Measurements from ENCODE around the gene ADISSP. TPM values are rescaled to one million over a fixed set of nuclear protein-coding genes. Genes with fewer than 3 reads are reported as not detected.

Gene ADISSP
- total and polyA plus RNA-seq, 9 of the 15 experiments (the other 6 are each of a cell fraction or from before 2014, with no cell fraction given) = 1.4 to 70.6 (median 23.4) TPM

DNA sequence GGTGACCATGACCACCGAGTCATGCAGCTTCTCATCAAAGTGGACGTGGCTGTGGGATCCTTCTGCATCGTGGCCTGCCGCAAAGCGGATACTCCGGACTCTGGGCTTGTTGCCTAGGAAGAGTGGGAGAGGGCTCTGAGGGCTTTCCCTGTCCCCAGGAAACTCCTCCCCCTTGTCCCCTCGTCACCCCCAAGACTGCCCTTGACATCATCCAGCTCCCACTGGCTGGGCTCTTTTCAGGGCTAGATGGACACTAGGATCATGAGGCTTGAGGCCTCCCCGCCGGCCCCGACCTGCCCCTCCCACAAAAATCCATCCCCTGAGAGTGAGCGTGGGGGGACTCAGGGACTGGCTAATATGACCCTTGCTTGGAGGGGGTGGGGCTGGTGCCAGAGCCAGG lies 9.0 kb downstream of the ADISSP start:
- H3K79me2 ChIP-seq (ENCODE audit: control insufficient read depth, insufficient read depth, low read length) = peaks cover under 1% of the 10 kb centered on the region; the same call in 2 of the 3 replicates
- intact Hi-C loops (cut with micrococcal nuclease) (no loop called here), in situ Hi-C loops (cut with MboI) (no loop called here)
- no peaks in the 10 kb centered on the region for H3K9me1 ChIP-seq (ENCODE audit: control insufficient read depth, insufficient read depth, low read length)
- H3K4me2 ChIP-seq (ENCODE audit: insufficient read depth, low read length) = no peak overlapping the region
- no peak overlapping the region for H2AFZ ChIP-seq (ENCODE audit: low read depth, low read length)
- no peak for ATAC-seq
- DNase-seq (ENCODE audit: extremely low read depth in 1 of 4, low spot score in 3 of 4) = no peak
- H3K9ac ChIP-seq (ENCODE audit: insufficient read depth in 1 of 2, low read depth in 2 of 2, low read length in 2 of 2) = no peak overlapping the region
- no peak for FAIRE-seq
- peaks cover 55% of the 10 kb centered on the region; the same call in 2 of the 3 replicates for H3K36me3 ChIP-seq (ENCODE audit: control insufficient read depth, insufficient read depth, low read length)
- ChIA-PET CTCF (ENCODE audit: low intra/inter-chr PET ratio) (no interaction called here), POLR2A (no interaction called here)
- H3K4me1 ChIP-seq (replicated peaks in 1 of 2; ENCODE audit: control insufficient read depth in 2 of 2, insufficient read depth in 2 of 2, low read length in 2 of 2) = peaks cover 0 to 10% of the 10 kb centered on the region in 2 experiments; a peak in 2 of 5 replicates
- H4K20me1 ChIP-seq (replicated peaks; ENCODE audit: control insufficient read depth, insufficient read depth, low read length) = no peaks in the 10 kb centered on the region
- WGBS (ENCODE audit: insufficient coverage, low coverage, missing lambda C conversion rate) = 95% methylated on average over 6 of the region's 11 CpGs
- BruUV-seq (replicated peaks) = no TSS peak
- no peak overlapping the region for H3K4me3 ChIP-seq
- H3K27ac ChIP-seq (ENCODE audit: extremely low read depth, low read depth, low read length) = no peak overlapping the region
- H3K27me3 ChIP-seq (ENCODE audit: control insufficient read depth in 2 of 2, insufficient read depth in 2 of 2, low read length in 2 of 2) = no peaks in the 10 kb centered on the region
- H3K9me3 ChIP-seq (replicated peaks; ENCODE audit: control insufficient read depth, insufficient read depth, low read depth, low read length) = no peaks in the 10 kb centered on the region
- TF ChIP-seq MCM5 (IDR thresholded peaks at IDR 0.05; ENCODE audit: low read depth) (no peak), SNIP1 (IDR thresholded peaks at IDR 0.05; ENCODE audit: low read depth) (no peak), ETV5 (CRISPR knock-in tag; IDR thresholded peaks at IDR 0.05; ENCODE audit: low read depth) (no peak), NR4A1 (CRISPR knock-in tag; IDR thresholded peaks at IDR 0.05) (no peak), NR4A1 (tag; IDR thresholded peaks at IDR 0.05) (no peak), ZNF212 (CRISPR knock-in tag; IDR thresholded peaks at IDR 0.05) (no peak), ZSCAN32 (CRISPR knock-in tag; IDR thresholded peaks at IDR 0.05) (no peak), GTF2E2 (tag; IDR thresholded peaks at IDR 0.05) (no peak), ZNF785 (CRISPR knock-in tag; IDR thresholded peaks at IDR 0.05) (no peak), SMARCC2 (IDR thresholded peaks at IDR 0.05; ENCODE audit: low read depth) (no peak)
- TF ChIP-seq, protein P1, sequence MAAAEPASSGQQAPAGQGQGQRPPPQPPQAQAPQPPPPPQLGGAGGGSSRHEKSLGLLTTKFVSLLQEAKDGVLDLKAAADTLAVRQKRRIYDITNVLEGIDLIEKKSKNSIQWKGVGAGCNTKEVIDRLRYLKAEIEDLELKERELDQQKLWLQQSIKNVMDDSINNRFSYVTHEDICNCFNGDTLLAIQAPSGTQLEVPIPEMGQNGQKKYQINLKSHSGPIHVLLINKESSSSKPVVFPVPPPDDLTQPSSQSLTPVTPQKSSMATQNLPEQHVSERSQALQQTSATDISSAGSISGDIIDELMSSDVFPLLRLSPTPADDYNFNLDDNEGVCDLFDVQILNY (CRISPR knock-in tag; IDR thresholded peaks at IDR 0.05) = no peak
- TF ChIP-seq, protein P2, sequence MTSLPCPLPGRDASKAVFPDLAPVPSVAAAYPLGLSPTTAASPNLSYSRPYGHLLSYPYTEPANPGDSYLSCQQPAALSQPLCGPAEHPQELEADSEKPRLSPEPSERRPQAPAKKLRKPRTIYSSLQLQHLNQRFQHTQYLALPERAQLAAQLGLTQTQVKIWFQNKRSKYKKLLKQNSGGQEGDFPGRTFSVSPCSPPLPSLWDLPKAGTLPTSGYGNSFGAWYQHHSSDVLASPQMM (CRISPR knock-in tag; IDR thresholded peaks at IDR 0.05) = no peak
- TF ChIP-seq, protein P3, sequence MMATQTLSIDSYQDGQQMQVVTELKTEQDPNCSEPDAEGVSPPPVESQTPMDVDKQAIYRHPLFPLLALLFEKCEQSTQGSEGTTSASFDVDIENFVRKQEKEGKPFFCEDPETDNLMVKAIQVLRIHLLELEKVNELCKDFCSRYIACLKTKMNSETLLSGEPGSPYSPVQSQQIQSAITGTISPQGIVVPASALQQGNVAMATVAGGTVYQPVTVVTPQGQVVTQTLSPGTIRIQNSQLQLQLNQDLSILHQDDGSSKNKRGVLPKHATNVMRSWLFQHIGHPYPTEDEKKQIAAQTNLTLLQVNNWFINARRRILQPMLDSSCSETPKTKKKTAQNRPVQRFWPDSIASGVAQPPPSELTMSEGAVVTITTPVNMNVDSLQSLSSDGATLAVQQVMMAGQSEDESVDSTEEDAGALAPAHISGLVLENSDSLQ (IDR thresholded peaks at IDR 0.05) = no peak
- TF ChIP-seq, protein P4, sequence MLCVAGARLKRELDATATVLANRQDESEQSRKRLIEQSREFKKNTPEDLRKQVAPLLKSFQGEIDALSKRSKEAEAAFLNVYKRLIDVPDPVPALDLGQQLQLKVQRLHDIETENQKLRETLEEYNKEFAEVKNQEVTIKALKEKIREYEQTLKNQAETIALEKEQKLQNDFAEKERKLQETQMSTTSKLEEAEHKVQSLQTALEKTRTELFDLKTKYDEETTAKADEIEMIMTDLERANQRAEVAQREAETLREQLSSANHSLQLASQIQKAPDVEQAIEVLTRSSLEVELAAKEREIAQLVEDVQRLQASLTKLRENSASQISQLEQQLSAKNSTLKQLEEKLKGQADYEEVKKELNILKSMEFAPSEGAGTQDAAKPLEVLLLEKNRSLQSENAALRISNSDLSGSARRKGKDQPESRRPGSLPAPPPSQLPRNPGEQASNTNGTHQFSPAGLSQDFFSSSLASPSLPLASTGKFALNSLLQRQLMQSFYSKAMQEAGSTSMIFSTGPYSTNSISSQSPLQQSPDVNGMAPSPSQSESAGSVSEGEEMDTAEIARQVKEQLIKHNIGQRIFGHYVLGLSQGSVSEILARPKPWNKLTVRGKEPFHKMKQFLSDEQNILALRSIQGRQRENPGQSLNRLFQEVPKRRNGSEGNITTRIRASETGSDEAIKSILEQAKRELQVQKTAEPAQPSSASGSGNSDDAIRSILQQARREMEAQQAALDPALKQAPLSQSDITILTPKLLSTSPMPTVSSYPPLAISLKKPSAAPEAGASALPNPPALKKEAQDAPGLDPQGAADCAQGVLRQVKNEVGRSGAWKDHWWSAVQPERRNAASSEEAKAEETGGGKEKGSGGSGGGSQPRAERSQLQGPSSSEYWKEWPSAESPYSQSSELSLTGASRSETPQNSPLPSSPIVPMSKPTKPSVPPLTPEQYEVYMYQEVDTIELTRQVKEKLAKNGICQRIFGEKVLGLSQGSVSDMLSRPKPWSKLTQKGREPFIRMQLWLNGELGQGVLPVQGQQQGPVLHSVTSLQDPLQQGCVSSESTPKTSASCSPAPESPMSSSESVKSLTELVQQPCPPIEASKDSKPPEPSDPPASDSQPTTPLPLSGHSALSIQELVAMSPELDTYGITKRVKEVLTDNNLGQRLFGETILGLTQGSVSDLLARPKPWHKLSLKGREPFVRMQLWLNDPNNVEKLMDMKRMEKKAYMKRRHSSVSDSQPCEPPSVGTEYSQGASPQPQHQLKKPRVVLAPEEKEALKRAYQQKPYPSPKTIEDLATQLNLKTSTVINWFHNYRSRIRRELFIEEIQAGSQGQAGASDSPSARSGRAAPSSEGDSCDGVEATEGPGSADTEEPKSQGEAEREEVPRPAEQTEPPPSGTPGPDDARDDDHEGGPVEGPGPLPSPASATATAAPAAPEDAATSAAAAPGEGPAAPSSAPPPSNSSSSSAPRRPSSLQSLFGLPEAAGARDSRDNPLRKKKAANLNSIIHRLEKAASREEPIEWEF (CRISPR knock-in tag; IDR thresholded peaks at IDR 0.05) = no peak
- TF ChIP-seq, protein P5, sequence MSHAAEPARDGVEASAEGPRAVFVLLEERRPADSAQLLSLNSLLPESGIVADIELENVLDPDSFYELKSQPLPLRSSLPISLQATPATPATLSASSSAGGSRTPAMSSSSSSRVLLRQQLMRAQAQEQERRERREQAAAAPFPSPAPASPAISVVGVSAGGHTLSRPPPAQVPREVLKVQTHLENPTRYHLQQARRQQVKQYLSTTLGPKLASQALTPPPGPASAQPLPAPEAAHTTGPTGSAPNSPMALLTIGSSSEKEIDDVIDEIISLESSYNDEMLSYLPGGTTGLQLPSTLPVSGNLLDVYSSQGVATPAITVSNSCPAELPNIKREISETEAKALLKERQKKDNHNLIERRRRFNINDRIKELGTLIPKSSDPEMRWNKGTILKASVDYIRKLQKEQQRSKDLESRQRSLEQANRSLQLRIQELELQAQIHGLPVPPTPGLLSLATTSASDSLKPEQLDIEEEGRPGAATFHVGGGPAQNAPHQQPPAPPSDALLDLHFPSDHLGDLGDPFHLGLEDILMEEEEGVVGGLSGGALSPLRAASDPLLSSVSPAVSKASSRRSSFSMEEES (CRISPR knock-in tag; IDR thresholded peaks at IDR 0.05) = no peak

Data from K562 (cell line).